GM12878 (cell line): ENCODE results near the gene MN1. TPM values are rescaled to one million over a fixed set of nuclear protein-coding genes. Genes with fewer than 3 reads are reported as not detected.

Experiments
- ATAC-seq: fragments of 200-7000 bp; cut with Tn5 transposase; 3 replicates; pipeline ENCODE4 v1.9.1; 2020; ENCODE audit warnings: mild to moderate bottlenecking, moderate library complexity
- BruUV-seq: library from RNA; stranded (reverse); fragments of 400-500 nt; replicated peaks from 2 replicates; lab custom pipeline; 2021; lab: Mats Ljungman, UMichigan
- CTCF ChIA-PET: fragments of 300-600 bp; sonication (Branson Sonifier 250); formaldehyde crosslinking; extraction: SDS; loops from one replicate; lab custom pipeline; 2021; ENCODE audit warnings: inconsistent platforms; lab: Yijun Ruan, JAX
- POLR2A ChIA-PET: fragments of 350-600 bp; formaldehyde crosslinking; extraction: SDS; loops from one replicate; lab custom pipeline; 2021; ENCODE audit warnings: inconsistent platforms; lab: Charles Lee
- RAD21 ChIA-PET: fragments of 300-600 bp; sonication (Branson Sonifier 250); formaldehyde crosslinking; loops from one replicate; lab custom pipeline; 2023; ENCODE audit warnings: antibody characterized with exemption; ENCODE audit not compliant: unreplicated experiment; lab: Charles Lee
- SMC1A ChIA-PET: fragments of 300-600 bp; sonication (Branson Sonifier 250); formaldehyde crosslinking; loops from one replicate; lab custom pipeline; 2023; ENCODE audit not compliant: unreplicated experiment, uncharacterized antibody; lab: Charles Lee
- DNase-seq: peaks from one replicate; pipeline ENCODE4 v3.0.0-alpha.2; 2011; ENCODE audit warnings: low read depth, low spot score
- FAIRE-seq: peaks from 3 replicates; lab custom pipeline; 2011; peaks lifted over from hg19 to GRCh38; lab: Jason Lieb, UNC
- H2AFZ ChIP-seq: 2 replicates; pipeline ENCODE4 v1.6.0; 2011; ENCODE audit warnings: low read depth, low read length, control low read depth; ENCODE audit not compliant: control insufficient read depth
- H3K27ac ChIP-seq: 2 replicates; pipeline ENCODE4 v1.5.1; 2011; ENCODE audit warnings: control low read depth; ENCODE audit not compliant: control insufficient read depth, insufficient read depth
- H3K27me3 ChIP-seq, 2 experiments: replicated peaks in 1 of 2; 2 replicates each; pipeline versions ENCODE4 v1.6.0 to v1.6.1; 2011; ENCODE audit warnings: low read length in 1 of 2; ENCODE audit not compliant: control insufficient read depth in 2 of 2, insufficient read depth in 2 of 2
- H3K36me3 ChIP-seq, 2 experiments: 2 replicates each; pipeline ENCODE4 v1.5.1; 2011; ENCODE audit warnings: low read length in 1 of 2; ENCODE audit not compliant: control insufficient read depth in 2 of 2, insufficient read depth in 2 of 2
- H3K4me1 ChIP-seq: 2 replicates; pipeline ENCODE4 v1.6.1; 2011; ENCODE audit warnings: mild to moderate bottlenecking, low read length, moderate library complexity, mixed read lengths; ENCODE audit not compliant: control insufficient read depth, insufficient read depth
- H3K4me2 ChIP-seq: 2 replicates; pipeline ENCODE4 v1.6.0; 2011; ENCODE audit warnings: control low read depth; ENCODE audit not compliant: control insufficient read depth, insufficient read depth
- H3K4me3 ChIP-seq: fragments of 200-600 bp; sonication (generic); 2 replicates; pipeline ENCODE4 v1.5.1; 2016
- H3K79me2 ChIP-seq: 2 replicates; pipeline ENCODE4 v1.6.0; 2011; ENCODE audit warnings: low read length; ENCODE audit not compliant: control insufficient read depth, insufficient read depth
- H3K9ac ChIP-seq: 2 replicates; pipeline ENCODE4 v1.8.0; 2011; ENCODE audit warnings: low read length, control low read depth, mixed read lengths; ENCODE audit not compliant: control insufficient read depth, insufficient read depth
- H3K9me3 ChIP-seq: replicated peaks from 3 replicates; pipeline ENCODE4 v1.5.1; 2011; ENCODE audit warnings: mild to moderate bottlenecking, low read length; ENCODE audit not compliant: control insufficient read depth, insufficient read depth
- H4K20me1 ChIP-seq: 2 replicates; pipeline ENCODE4 v1.6.0; 2011; ENCODE audit not compliant: control insufficient read depth, insufficient read depth
- ATF3 ChIP-seq: IDR thresholded peaks from 2 replicates; pipeline ENCODE4 v1.6.1; 2011; ENCODE audit warnings: low read depth, mild to moderate bottlenecking, low read length, moderate library complexity, borderline replicate concordance; ENCODE audit errors: extremely low read depth
- BHLHE40 ChIP-seq, 2 experiments: fragments of 450-650 bp in 1 of 2; IDR thresholded peaks; 2 replicates each; pipeline ENCODE4 v1.6.1; 2011 to 2017; ENCODE audit warnings: low read depth in 2 of 2, borderline replicate concordance in 1 of 2, improper control_type of control experiment in 1 of 2, low read length in 1 of 2, mild to moderate bottlenecking in 1 of 2
- BRCA1 ChIP-seq: IDR thresholded peaks from 2 replicates; pipeline ENCODE4 v1.6.1; 2011; ENCODE audit warnings: low read depth, low read length, improper control_type of control experiment
- EP300 ChIP-seq, 2 experiments: fragments of 150-350 bp in 1 of 2; IDR thresholded peaks; 2 replicates each; pipeline ENCODE4 v1.6.1; 2011 to 2012; ENCODE audit warnings: low read depth in 2 of 2, low read length in 2 of 2, borderline replicate concordance in 1 of 2, improper control_type of control experiment in 1 of 2, inconsistent platforms in 1 of 2; ENCODE audit not compliant: control insufficient read depth in 1 of 2
- GATAD2B ChIP-seq: fragments of 450-650 bp; conservative IDR thresholded peaks from 2 replicates; pipeline ENCODE4 v1.6.1; 2017; ENCODE audit warnings: low read depth, mild to moderate bottlenecking, moderate library complexity
- HDAC6 ChIP-seq: fragments of 200-600 bp; sonication (generic); IDR thresholded peaks from one replicate; pipeline ENCODE4 v1.8.0; 2017; ENCODE audit warnings: antibody characterized with exemption; ENCODE audit not compliant: unreplicated experiment
- MLLT1 ChIP-seq: fragments of 450-650 bp; IDR thresholded peaks from 2 replicates; pipeline ENCODE4 v1.6.1; 2016; ENCODE audit warnings: mild to moderate bottlenecking
- SPI1 ChIP-seq: IDR thresholded peaks from 2 replicates; pipeline ENCODE4 v1.6.1; 2011; ENCODE audit warnings: low read depth, mild to moderate bottlenecking, low read length, moderate library complexity, borderline replicate concordance; ENCODE audit not compliant: insufficient read depth
- YY1 ChIP-seq: IDR thresholded peaks from 2 replicates; pipeline ENCODE4 v1.6.1; 2011; ENCODE audit warnings: low read depth, mild to moderate bottlenecking, low read length
- WGBS: methylation state at CpG from one replicate; pipeline ENCODE4 v1.1.6; 2016; ENCODE audit warnings: low lambda C conversion rate; ENCODE audit not compliant: insufficient replicate concordance, insufficient coverage; ENCODE audit errors: missing lambda C conversion rate; 5-methylcytosine and 5-hydroxymethylcytosine counted together
- in situ Hi-C: fragments of 300-500 bp; cut with MboI; formaldehyde crosslinking; loops from 9 replicates; pipeline ENCODE4 v1.14.3; 2018; ENCODE audit warnings: mixed read lengths
- intact Hi-C: fragments of 100-400 bp; cut with micrococcal nuclease; formaldehyde crosslinking; loops from one replicate; pipeline ENCODE4 v1.14.2; 2022; ENCODE audit not compliant: unreplicated experiment
- polyA plus RNA-seq, 11 experiments: library from polyadenylated mRNA; depleted of rRNA in 4 of 11; unstranded in 6 of 11; stranded (reverse) in 5 of 11; fragments of >200 nt; fragmentation: Nextera tagmentation in 4 of 11; fragmentation: Illumina TruSeq in 1 of 11; extraction: Ambion mirVana in 4 of 11; extraction: Trizol in 1 of 11; gene quantifications; 1 replicate in 1 of 11; 2 replicates in 10 of 11; pipeline versions ENCODE4 v1.2.1 to v1.2.3, GENCODE V29; 2011 to 2016; ENCODE audit warnings: inconsistent platforms in 2 of 11, missing spikeins in 2 of 11, low read depth in 1 of 11
- total RNA-seq, 4 experiments: library from RNA; depleted of rRNA in 3 of 4; stranded (reverse); fragments of >200 nt in 3 of 4; fragmentation: Illumina TruSeq in 1 of 4; extraction: Trizol in 1 of 4; gene quantifications; 2 replicates each; pipeline versions ENCODE4 v1.2.1 to v1.2.3, GENCODE V29; 2013 to 2021
- TF ChIP-seq, protein P1 (sequence below): IDR thresholded peaks from 2 replicates; pipeline ENCODE4 v1.6.1; 2012; ENCODE audit warnings: low read depth, low read length, improper control_type of control experiment

MN1 gene
- total and polyA plus RNA-seq, 10 of the 15 experiments (the other 5 are each of a cell fraction or from before 2014, with no cell fraction given), result under 0.01 to 0.24 (median 0.03) TPM; not detected in 3

DNA sequence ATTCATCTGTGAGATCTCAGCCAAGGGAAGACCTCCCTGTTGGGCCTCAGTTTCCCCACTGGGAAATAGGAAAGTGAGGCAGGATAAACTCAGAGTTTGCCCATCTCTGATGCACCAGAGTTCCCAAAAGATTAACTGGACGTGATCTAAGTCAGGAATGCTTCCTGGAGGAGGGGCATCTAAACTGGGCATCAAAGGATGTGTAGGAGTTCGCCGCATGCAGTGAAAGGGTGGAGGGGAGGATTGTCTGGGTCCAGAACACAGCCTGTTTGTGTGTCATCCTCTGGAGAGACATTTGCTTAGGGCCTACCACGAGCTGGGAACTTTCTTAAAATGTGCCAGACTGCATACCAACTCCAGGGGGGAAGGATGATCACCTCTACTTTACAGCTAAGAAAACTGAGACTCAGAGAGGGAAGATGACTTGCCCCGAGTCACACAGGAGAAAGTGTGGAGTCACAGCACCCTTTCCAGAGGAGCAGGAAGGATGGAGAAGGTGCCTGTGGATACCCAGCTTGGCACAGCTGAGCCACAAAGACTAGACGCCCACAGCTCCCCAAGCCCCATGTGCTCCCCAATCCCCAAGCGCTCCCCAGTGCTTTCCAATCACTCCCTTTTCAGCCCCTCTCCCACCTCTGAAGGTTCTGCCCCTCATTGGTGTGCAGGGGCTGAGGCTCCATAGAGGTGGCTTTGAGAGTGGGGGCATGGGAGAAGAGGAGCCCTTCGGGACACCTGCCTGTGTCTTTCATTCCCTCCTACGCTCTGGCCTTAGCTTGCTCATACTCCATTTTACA, 50.1 kb downstream of the MN1 start:
- Histone ChIP-seq H3K9ac (no peak overlapping the region), H3K4me1 (no peaks in the 10 kb centered on the region), H3K79me2 (no peaks in the 10 kb centered on the region), H4K20me1 (no peaks in the 10 kb centered on the region), H2AFZ (no peak overlapping the region), H3K4me3 (no peak overlapping the region), H3K27ac (no peak overlapping the region), H3K27me3 (peaks cover 0 to 1% of the 10 kb centered on the region in 2 experiments; a peak in 2 of 4 replicates), H3K4me2 (no peak overlapping the region), H3K36me3 (no peaks in the 10 kb centered on the region), H3K9me3 (no peaks in the 10 kb centered on the region)
- DNase-seq, result no peak
- no TSS peak for BruUV-seq
- ATAC-seq, result no peak
- POLR2A ChIA-PET, result no interaction called here
- intact Hi-C loops, result no loop called here
- FAIRE-seq, result no peak
- in situ Hi-C loops, result no loop called here
- no peak for TF ChIP-seq MLLT1
- no peak for TF ChIP-seq SPI1
- no peak for TF ChIP-seq ATF3
- no peak for TF ChIP-seq HDAC6
- TF ChIP-seq GATAD2B, result no peak
- TF ChIP-seq BRCA1, result no peak
- no peak for TF ChIP-seq EP300 (IDR thresholded peaks at IDR 0.05; ENCODE audit: borderline replicate concordance in 1 of 2, control insufficient read depth in 1 of 2, low read depth in 2 of 2, low read length in 2 of 2)
- TF ChIP-seq BHLHE40 (IDR thresholded peaks at IDR 0.05; ENCODE audit: borderline replicate concordance in 1 of 2, low read depth in 2 of 2, low read length in 1 of 2), result no peak
- TF ChIP-seq, protein P1, sequence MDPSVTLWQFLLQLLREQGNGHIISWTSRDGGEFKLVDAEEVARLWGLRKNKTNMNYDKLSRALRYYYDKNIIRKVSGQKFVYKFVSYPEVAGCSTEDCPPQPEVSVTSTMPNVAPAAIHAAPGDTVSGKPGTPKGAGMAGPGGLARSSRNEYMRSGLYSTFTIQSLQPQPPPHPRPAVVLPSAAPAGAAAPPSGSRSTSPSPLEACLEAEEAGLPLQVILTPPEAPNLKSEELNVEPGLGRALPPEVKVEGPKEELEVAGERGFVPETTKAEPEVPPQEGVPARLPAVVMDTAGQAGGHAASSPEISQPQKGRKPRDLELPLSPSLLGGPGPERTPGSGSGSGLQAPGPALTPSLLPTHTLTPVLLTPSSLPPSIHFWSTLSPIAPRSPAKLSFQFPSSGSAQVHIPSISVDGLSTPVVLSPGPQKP, result no peak
- no peak for TF ChIP-seq YY1
- SMC1A ChIA-PET, result no interaction called here
- WGBS, result 18% methylated on average over 9 of the region's 9 CpGs
- RAD21 ChIA-PET, result no interaction called here
- CTCF ChIA-PET, result no interaction called here
